Sigmoid colon (tissue), 7 donors: ENCODE data around the gene ANKRD33B. TPM values are rescaled to one million over a fixed set of nuclear protein-coding genes. Genes with fewer than 3 reads are reported as not detected.

Source experiments
- DNase-seq: peaks from one replicate; pipeline ENCODE4 v3.0.0-alpha.2; 2019
- H3K27ac ChIP-seq, 4 donors: fragments of 200-600 bp; sonication (generic); one replicate each; pipeline ENCODE4 v1.5.1; 2016 to 2019; ENCODE audit warnings: mild to moderate bottlenecking in 1 of 4
- H3K27me3 ChIP-seq, 3 donors: fragments of 200-600 bp; sonication (generic); one replicate each; pipeline ENCODE4 v1.5.1; 2019; ENCODE audit warnings: mild to moderate bottlenecking in 1 of 3
- H3K36me3 ChIP-seq, 4 donors: fragments of 200-600 bp; sonication (generic); one replicate each; pipeline ENCODE4 v1.5.1; 2016 to 2019
- H3K4me1 ChIP-seq, 4 donors: fragments of 200-600 bp; sonication (generic); one replicate each; pipeline ENCODE4 v1.5.1; 2017 to 2019
- H3K4me3 ChIP-seq, 4 donors: fragments of 200-600 bp; sonication (generic); one replicate each; pipeline ENCODE4 v1.5.1; 2017 to 2019; ENCODE audit warnings: mild to moderate bottlenecking in 2 of 4, moderate library complexity in 1 of 4
- H3K9me3 ChIP-seq, 4 donors: fragments of 200-600 bp in 3 of 4; sonication (generic) in 3 of 4; one replicate each; pipeline versions ENCODE4 v1.5.1 to v1.6.1; 2013 to 2019
- EP300 ChIP-seq, 4 donors: sonication (generic); formaldehyde crosslinking; IDR thresholded peaks; one replicate each; pipeline ENCODE4 v1.6.1; 2017; ENCODE audit warnings: antibody characterized with exemption in 4 of 4
- POLR2A ChIP-seq, 2 donors: fragments of 450-650 bp; IDR thresholded peaks; one replicate each; pipeline ENCODE4 v1.6.1; 2016; ENCODE audit warnings: antibody characterized with exemption in 2 of 2, mild to moderate bottlenecking in 2 of 2, moderate library complexity in 2 of 2
- POLR2AphosphoS5 ChIP-seq, 4 donors: sonication (generic); formaldehyde crosslinking; IDR thresholded peaks; one replicate each; pipeline ENCODE4 v1.6.1; 2017; ENCODE audit warnings: antibody characterized with exemption in 4 of 4
- WGBS, 2 donors: extraction: QIAGEN DNeasy Blood & Tissue Kit; methylation state at CpG; one replicate each; pipeline ENCODE4 v1.1.7; 2013; 5-methylcytosine and 5-hydroxymethylcytosine counted together
- intact Hi-C: fragments of 100-400 bp; cut with DNase I; formaldehyde crosslinking; loops from one replicate; pipeline ENCODE4 v1.15.1; 2023
- polyA plus RNA-seq, 3 donors: library from polyadenylated mRNA; stranded (reverse); fragments of 200-250 nt; gene quantifications; one replicate each; pipeline ENCODE4 v1.2.3, GENCODE V29; 2013
- total RNA-seq, 4 donors: library from RNA; depleted of rRNA; stranded (reverse); fragments of >200 nt; gene quantifications; one replicate each; pipeline ENCODE4 v1.1.0, GENCODE V29; 2016
- TF ChIP-seq, protein P1 (sequence below), 4 experiments: fragments of 450-650 bp in 3 of 4; fragments of 200-600 bp in 1 of 4; IDR thresholded peaks; one replicate each; pipeline ENCODE4 v1.5.1; 2016 to 2019; ENCODE audit warnings: antibody characterized with exemption in 4 of 4, mild to moderate bottlenecking in 3 of 4, moderate library complexity in 2 of 4
- donor health status: healthy with polysubstance abuse.
- donor health status: Bipolar disorder and iron deficiency.
- donor health status: healthy.

Gene ANKRD33B
- total and polyA plus RNA-seq, 7 donors = 0.23 to 4.6 (median 2.7) TPM

DNA sequence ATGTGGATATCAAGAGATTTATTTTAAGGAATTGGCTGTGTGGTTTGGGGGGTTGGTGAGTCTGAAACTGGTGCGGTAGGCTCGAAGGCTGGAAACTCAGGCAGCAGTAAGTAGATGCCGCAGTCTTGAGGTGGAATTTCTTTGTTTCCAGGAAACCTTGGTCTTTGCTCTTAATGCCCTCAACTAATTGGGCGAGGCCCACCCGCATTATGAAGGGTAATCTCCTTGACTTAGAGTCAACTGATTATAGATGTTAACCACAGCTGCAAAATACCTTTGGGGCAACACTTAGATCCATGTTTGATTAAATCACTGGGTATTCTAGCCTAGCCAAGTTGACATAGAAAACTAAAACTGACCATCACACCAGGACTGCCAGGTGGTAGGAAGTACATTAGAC, 83.8 kb downstream of the ANKRD33B start:
- H3K36me3 ChIP-seq = no peaks in the 10 kb centered on the region
- H3K4me1 ChIP-seq = peaks cover 0 to 4% (median 0%) of the 10 kb centered on the region in 4 donors
- no peak for DNase-seq
- H3K27ac ChIP-seq = no peak overlapping the region
- H3K27me3 ChIP-seq = peaks cover 7 to 41% (median 16%) of the 10 kb centered on the region in 3 donors
- intact Hi-C loops = no loop called here
- no peak overlapping the region for H3K4me3 ChIP-seq
- 97 to 98% methylated on average over 5 of the region's 5 CpGs for WGBS, 2 donors
- no peaks in the 10 kb centered on the region for H3K9me3 ChIP-seq
- TF ChIP-seq POLR2AphosphoS5 (IDR thresholded peaks at IDR 0.05) (no peak), POLR2A (IDR thresholded peaks at IDR 0.05) (no peak), EP300 (IDR thresholded peaks at IDR 0.05) (no peak)
- TF ChIP-seq, protein P1, sequence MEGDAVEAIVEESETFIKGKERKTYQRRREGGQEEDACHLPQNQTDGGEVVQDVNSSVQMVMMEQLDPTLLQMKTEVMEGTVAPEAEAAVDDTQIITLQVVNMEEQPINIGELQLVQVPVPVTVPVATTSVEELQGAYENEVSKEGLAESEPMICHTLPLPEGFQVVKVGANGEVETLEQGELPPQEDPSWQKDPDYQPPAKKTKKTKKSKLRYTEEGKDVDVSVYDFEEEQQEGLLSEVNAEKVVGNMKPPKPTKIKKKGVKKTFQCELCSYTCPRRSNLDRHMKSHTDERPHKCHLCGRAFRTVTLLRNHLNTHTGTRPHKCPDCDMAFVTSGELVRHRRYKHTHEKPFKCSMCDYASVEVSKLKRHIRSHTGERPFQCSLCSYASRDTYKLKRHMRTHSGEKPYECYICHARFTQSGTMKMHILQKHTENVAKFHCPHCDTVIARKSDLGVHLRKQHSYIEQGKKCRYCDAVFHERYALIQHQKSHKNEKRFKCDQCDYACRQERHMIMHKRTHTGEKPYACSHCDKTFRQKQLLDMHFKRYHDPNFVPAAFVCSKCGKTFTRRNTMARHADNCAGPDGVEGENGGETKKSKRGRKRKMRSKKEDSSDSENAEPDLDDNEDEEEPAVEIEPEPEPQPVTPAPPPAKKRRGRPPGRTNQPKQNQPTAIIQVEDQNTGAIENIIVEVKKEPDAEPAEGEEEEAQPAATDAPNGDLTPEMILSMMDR (IDR thresholded peaks at IDR 0.05) = no peak

DNA sequence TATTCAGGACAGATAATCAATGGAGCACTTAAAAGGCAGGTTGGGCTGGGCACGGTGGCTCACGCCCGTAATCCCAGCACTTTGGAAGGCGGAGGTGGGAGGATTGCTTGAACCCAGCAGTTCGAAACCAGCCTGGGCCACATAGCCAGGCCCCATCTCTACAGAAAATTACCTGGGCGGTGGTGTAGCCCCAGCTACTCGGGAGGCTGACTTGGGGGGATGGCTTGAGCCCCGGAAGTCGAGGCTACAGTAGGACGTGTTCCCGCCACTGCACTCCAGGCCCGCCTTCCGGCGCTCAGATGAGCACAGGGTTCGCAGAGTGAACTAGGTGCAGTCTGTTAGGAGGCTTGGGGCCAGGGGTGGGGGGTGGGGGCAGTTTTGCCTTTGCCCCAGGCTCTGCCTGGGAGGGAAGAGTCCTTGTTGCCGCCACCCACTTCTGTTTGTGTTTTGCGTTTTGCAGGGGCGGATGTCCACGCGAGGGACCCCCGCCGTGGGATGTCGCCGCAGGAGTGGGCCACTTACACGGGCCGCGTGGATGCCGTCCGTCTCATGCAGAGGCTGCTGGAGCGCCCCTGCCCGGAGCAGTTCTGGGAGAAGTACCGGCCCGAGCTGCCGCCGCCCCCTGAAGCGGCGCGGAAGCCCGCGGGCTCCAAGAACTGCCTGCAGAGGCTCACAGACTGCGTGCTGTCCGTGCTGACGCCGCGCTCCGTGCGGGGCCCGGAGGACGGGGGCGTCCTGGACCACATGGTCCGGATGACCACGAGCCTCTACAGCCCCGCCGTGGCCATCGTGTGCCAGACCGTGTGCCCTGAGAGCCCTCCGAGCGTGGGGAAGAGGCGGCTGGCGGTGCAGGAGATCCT, 85.2 kb downstream of the ANKRD33B start:
- intact Hi-C loops = no loop called here
- Histone ChIP-seq H3K36me3 (no peaks in the 10 kb centered on the region), H3K9me3 (no peaks in the 10 kb centered on the region), H3K4me1 (peaks cover 0 to 4% (median 0%) of the 10 kb centered on the region in 4 donors), H3K27ac (no peak overlapping the region), H3K4me3 (no peak overlapping the region), H3K27me3 (peaks cover 7 to 41% (median 16%) of the 10 kb centered on the region in 3 donors)
- DNase-seq = peak; percentile 47
- no peak for TF ChIP-seq EP300 (IDR thresholded peaks at IDR 0.05)
- TF ChIP-seq, protein P1 (IDR thresholded peaks at IDR 0.05) = no peak
- TF ChIP-seq POLR2A (IDR thresholded peaks at IDR 0.05) = no peak
- TF ChIP-seq POLR2AphosphoS5 (IDR thresholded peaks at IDR 0.05) = no peak
- 68 to 74% methylated on average over 60 of the region's 60 CpGs for WGBS, 2 donors

DNA sequence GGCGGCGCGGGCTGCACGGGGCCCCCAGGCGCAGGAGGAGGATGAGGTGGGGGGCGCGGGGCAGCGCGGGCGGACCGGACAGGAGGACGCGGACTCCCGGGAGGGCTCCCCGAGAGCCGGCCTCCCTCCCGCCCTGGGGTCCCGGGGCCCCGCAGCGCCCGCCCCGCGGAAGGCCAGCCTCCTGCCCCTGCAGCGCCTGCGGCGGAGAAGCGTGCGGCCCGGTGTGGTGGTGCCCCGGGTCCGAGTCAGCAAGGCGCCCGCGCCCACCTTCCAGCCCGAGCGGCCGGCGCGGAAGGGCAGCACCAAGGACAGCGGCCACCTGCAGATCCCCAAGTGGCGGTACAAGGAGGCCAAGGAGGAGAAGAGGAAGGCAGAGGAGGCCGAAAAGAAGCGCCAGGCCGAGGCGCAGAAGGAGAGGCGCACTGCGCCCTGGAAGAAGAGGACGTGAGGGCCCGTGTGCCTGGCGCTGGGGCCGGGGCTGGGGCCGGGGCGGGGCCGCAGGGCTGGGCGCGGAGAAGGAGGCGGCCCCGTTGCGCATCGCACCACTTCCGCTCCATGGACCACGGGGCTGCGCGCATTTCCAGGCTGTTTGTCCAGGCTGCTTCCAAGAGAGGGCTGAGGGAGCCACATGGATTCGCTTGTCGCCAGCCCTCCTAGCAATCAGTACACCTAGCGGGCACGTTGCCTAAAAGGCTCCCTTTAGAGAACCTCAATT, 86.0 kb downstream of the ANKRD33B start:
- TF ChIP-seq, protein P1 (IDR thresholded peaks at IDR 0.05) = no peak
- TF ChIP-seq POLR2A (IDR thresholded peaks at IDR 0.05) (no peak), POLR2AphosphoS5 (IDR thresholded peaks at IDR 0.05) (no peak), EP300 (IDR thresholded peaks at IDR 0.05) (no peak)
- peak; percentile 39 for DNase-seq
- H3K4me1 ChIP-seq = peaks cover 0 to 4% (median 0%) of the 10 kb centered on the region in 4 donors
- H3K27ac ChIP-seq = no peak overlapping the region
- no peak overlapping the region for H3K4me3 ChIP-seq
- no peaks in the 10 kb centered on the region for H3K36me3 ChIP-seq
- peaks cover 7 to 41% (median 16%) of the 10 kb centered on the region in 3 donors for H3K27me3 ChIP-seq
- WGBS, 2 donors = 46 to 64% methylated on average over 68 of the region's 68 CpGs
- no peaks in the 10 kb centered on the region for H3K9me3 ChIP-seq
- intact Hi-C loops = no loop called here

DNA sequence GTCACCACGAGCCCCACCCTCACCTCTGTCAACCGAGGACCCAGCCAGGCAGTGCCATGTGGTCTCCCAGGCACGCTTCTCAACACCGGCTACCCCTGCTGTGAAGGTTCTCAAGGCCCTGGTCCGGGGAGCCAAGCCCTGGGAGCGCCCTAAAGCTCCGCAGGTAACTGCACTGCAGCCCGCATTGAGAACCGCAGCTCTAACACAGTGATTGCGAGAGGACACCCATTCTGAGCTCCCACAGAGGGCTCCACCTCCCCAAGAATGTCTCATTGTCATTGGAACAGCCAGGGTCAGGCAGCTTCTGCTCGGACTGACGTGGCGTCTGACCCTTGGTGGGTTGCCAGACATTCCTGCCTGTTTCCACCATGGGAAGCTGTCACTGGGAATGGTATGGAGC, 88.3 kb downstream of the ANKRD33B start:
- TF ChIP-seq POLR2A (IDR thresholded peaks at IDR 0.05) (no peak), EP300 (IDR thresholded peaks at IDR 0.05) (no peak), POLR2AphosphoS5 (IDR thresholded peaks at IDR 0.05) (no peak)
- TF ChIP-seq, protein P1 (IDR thresholded peaks at IDR 0.05) = no peak
- WGBS, 2 donors = 79 to 89% methylated on average over 13 of the region's 13 CpGs
- Histone ChIP-seq H3K9me3 (no peaks in the 10 kb centered on the region), H3K4me1 (peaks cover 0 to 4% (median 0%) of the 10 kb centered on the region in 4 donors), H3K36me3 (no peaks in the 10 kb centered on the region), H3K27ac (no peak overlapping the region), H3K4me3 (no peak overlapping the region), H3K27me3 (peaks cover 7 to 41% (median 16%) of the 10 kb centered on the region in 3 donors)
- intact Hi-C loops = no loop called here
- DNase-seq = peak; percentile 46
